ENCODE results near the gene PCSK2.

- no peak for TF ChIP-seq EZH2 (IDR thresholded peaks at IDR 0.05; ENCODE audit: low read depth)
- TF ChIP-seq CTCF (conservative IDR thresholded peaks at IDR 0.05), result no peak
These were observed 306.6 kb downstream of the PCSK2 start for GRCh38 chr20:17533396-17533795.

Data from PC-9 (cell line).